Activated gamma-delta T cell (primary cell): ENCODE data around the gene TMEM139.

Experiments used
- DNase-seq: peaks from one replicate; lab custom pipeline; 2025; lab: John Stamatoyannopoulos, UW

TMEM139 gene

DNA sequence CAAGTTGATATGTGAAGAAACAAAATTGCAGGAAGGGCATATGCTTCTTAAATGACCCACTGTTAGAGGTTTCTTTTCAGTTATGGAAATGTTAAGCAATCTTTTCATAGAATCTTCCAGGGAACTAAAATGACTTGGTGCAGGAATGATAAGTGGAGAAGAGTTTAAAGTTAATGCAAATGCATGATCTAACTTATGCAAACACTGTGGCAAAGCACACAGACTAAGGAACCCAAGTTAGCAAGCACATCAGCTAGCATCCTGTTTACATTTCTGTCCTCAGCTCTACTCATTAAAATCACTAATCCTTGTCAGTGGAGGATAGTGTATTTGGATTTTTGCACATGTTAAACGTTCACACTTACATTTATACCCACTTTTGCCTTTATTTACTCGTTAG, 40.5 kb downstream of the TMEM139 start:
- no peak for DNase-seq

- DNase-seq = no peak
Measured at GRCh38 chr7:143327903-143328302, 43.1 kb downstream of the TMEM139 start.

GRCh38 chr7:143329471-143330170, 44.9 kb downstream of the TMEM139 start:
- DNase-seq = no peak

GRCh38 chr7:143331179-143331801, 46.5 kb downstream of the TMEM139 start:
- no peak for DNase-seq

GRCh38 chr7:143334244-143334643, 49.5 kb downstream of the TMEM139 start:
- no peak for DNase-seq

- no peak for DNase-seq
Measured at GRCh38 chr7:143337216-143337615, 52.5 kb downstream of the TMEM139 start.
